CD4-positive, alpha-beta T cell treated with Interleukin-15 for 1 hour (primary cell): ENCODE results near the gene MAD1L1.

Source experiments
- DNase-seq: peaks from one replicate; pipeline ENCODE4 v3.0.0-alpha.2; 2020

MAD1L1 gene

GRCh38 chr7:2199528-2199927, 33.2 kb downstream of the MAD1L1 start:
- no peak for DNase-seq

DNA sequence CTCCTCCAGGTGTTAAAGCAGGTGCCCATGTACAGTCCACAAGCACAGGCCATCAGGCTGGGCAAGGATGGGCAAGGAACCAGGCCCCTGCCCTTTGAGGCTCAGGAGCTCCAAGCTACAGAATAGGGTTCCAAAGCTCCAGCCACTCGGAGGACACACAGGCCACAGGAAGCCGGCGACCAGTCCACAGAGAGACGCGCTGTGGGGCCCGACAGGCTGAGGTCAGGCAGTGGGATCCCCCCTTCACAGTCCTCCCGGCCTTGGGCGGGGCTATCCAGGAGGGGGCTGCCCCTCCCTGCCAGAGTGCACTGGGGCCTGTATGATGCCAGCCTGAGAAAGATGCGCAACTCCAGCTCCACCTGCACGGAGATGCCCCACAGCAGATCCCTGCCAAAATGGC, 34.0 kb downstream of the MAD1L1 start:
- no peak for DNase-seq

DNA sequence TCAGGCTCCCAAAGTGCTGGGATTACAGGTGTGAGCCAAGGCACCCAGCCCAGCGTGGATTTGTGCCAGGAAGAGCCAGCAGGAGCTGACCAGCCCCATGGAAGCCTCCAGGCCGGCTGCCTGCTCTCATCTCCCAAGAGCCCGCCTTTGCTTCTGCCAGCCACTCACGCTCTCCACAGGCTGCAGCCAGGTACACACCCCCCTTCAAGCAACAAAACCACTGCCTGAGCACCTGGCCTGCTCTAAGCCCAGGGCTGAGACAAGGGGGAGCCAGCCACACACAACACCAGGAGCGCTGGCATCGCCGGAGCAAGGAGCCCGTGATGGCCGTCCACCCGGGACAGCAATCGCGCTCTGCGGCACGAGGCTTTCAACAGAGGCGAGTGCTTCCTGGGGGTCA, 34.5 kb downstream of the MAD1L1 start:
- no peak for DNase-seq

- DNase-seq: no peak
Measured at GRCh38 chr7:2197436-2198155, 35.1 kb downstream of the MAD1L1 start.

DNA sequence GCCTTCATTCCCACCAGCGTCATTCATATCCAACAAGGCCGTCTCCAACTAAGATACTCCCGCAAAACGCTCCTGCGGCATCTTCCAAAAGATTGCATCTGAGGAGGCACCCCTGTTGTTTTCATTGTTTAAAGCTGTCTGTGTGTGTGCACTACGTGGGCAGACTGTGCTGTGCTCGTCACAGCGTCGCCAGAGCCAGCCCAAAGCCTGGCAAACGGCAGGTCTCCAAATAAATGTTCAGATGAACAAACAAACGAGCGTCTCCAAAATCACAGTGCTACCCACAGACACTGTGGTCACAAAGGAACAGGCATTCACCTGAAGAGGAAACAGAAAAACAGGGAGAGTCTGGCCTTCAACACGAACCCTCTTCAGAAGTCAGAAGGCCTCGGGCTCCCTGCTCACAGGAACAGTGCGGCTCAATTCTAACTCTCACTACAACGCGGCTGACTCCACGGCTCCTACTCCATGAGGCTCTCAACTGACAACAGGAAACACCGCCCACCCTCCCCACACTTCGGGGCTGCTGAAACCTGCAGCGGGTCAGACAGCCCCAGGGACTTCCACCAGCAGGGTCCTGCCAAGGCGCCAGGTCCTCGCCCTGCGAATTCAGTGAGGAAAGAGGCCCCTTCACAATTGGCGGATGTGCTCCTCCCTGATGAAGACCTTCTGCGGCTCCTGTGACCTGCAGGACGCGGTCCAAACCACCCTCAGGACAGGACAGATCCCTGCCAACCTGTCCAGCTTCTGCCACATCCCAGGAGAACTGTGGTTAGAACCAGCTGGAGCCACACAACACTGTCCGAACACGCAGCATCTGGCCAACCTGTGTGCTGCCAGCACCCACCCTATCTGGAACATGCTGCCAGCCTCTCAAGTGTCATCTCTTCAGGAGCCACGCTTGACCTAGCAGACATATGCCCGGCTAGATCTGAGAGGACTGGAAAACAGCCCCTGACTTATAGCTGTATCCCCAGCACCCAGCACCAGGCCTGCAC, 36.1 kb downstream of the MAD1L1 start:
- no peak for DNase-seq

DNA sequence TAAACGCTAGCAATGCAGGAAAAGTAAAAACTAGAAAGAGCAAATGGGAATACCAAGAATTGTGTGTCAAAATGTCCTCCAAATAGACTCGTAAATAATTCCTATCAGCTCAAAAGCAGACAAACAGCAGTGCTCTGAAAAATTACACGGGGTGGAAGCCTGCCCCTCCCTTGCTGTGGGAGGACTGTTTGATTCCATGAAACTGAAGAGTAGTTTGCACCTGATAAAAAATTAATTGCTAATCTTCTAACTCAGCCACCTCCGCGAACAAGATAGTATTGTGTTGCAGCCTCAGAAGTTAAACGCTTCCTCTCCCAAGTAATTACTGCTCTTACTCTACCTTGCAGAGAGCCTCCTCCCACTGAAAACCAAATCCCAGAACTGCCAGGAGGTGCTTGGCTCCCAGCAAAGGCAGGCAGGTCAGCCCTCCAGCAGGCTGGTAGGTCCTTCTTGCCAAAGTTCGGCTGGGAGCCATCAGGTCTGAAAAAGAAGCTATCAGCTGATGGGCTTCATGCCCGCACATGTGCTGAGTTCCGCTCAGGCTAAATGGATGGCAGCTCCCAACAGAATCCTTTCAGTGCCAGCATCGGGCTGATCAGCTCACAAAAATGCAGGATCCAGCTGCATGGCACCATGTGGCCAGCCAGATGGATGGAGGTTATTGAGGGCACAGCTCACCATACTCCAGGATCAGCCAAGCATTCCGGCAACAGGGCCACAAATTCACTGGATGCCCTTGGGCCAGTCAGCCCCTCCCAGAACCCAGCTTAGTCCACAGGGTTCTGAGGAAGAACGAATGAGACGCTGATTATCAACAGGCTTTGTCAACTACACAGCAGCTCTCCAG, 37.1 kb downstream of the MAD1L1 start:
- no peak for DNase-seq

DNA sequence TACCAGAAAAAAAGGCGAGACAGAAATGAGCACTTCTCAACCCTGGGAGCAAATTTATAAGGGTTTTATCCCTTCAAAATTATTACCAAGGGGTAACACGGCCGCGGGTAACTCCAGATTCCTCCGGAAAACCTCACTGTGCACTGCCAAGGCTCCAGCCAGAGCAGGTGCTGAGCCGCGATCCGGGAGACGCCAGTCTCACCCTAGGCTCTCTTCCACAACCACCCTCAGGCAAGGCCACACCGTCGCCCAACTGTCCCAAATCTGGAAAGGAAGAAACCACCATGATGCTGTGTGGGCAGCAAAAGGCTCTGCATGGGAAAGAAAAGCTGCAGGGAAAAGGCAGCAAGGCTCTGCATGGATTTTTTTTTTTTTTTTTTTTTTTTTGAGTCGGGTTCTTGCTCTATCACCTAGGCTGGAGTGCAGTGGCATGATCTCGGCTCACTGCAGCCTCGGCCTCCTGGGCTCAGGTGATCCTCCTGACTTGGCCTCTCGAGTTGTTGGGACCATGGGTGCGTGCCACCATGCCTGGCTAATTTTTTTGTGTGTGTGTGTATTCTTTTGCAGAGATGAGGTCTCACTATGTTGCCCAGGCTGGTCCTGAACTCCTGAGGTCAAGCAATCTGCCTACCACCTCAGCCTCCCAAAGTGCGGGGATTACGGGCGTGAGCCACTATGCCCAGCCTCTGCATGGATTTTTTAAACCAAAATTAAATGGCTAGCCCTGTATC, 39.0 kb downstream of the MAD1L1 start:
- DNase-seq: no peak

DNA sequence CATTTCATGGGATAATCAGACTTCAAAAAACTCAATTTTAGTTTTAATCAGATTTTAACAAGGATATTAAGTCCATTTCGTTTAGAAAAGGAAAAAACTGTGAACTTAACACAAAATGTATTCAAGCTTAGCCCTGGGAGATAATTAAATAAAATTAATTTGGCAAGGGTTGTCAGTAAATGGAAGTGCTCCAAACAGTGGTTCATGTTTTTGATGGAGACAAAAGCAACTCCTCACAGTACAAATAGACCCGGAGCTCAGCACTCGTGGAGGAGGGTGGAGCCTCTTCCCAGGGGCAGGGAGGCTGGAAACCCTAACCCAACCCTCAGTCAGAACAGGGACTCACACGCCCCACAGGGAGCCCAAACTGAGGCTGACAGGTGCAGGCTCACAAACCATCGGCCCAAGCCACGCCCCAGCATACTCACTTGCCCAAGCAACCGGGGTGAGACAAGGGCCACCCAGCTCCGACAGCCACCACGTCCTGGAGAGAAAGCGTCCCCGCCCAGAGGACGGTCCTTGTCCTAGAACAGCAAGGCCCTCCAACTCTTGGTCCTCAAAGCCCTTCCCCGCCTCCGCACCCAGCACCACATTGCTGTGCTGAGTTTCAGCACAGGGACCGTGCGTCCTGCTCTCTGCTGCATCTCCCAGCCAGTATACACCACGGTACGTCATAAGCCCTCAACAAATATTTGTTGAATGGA, 39.8 kb downstream of the MAD1L1 start:
- DNase-seq: no peak

DNA sequence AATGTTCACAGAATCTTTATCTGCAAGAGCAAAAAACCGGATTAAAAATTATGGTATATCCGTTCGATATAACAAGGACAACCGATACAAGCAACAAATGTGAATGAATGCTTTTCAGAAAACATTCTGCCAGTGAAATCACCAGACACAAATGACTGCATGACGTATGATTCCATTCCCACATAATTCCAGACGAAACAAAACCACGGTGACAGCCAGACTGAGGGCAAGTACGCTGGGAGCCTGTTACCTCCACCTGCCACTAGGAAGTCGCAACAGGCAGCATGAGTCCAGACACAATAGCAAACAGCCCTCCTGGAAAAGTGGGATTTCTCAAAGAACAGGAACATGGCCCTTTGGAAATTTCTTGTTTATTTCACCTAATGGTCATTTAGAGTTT, 41.7 kb downstream of the MAD1L1 start:
- DNase-seq: no peak

DNA sequence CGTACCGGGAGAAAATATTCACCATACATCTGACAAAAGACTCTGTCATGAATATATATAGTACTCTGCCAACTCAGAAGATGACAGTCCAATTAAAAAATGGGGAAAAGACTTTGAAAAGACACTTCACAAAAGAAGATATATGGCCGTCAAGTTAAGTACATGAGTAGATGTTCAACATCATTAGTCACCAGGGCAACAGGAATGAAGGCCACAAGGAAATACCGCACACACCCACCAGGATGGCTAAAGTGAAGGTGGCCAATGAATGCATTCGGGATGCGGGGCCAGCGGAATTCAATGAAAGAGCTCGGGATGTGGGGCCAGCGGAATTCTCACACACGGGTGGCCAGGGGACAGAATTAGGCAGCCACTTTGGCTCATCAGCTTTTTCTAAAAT, 42.2 kb downstream of the MAD1L1 start:
- no peak for DNase-seq

GRCh38 chr7:2186166-2186565, 46.6 kb downstream of the MAD1L1 start:
- DNase-seq: no peak

GRCh38 chr7:2185715-2186114, 47.0 kb downstream of the MAD1L1 start:
- no peak for DNase-seq

DNA sequence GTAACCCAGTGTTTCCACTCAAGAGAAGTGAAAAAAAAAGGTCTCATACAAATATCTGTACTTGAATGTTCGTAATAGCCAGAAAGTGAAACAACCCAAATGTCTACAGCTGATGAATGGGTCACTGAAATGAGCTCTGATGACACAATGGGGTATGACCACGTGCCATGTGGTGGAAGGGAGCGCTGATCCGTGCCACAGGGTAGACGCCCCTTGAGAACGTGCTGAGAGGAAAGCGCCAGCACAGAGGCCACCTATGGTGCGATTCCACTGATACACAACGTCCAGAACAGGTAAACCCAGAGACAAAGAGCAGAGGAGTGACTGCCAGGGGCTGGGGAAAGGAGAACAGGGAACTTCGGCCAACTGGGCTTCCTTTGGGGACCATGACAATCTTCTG, 50.3 kb downstream of the MAD1L1 start:
- DNase-seq: no peak

DNA sequence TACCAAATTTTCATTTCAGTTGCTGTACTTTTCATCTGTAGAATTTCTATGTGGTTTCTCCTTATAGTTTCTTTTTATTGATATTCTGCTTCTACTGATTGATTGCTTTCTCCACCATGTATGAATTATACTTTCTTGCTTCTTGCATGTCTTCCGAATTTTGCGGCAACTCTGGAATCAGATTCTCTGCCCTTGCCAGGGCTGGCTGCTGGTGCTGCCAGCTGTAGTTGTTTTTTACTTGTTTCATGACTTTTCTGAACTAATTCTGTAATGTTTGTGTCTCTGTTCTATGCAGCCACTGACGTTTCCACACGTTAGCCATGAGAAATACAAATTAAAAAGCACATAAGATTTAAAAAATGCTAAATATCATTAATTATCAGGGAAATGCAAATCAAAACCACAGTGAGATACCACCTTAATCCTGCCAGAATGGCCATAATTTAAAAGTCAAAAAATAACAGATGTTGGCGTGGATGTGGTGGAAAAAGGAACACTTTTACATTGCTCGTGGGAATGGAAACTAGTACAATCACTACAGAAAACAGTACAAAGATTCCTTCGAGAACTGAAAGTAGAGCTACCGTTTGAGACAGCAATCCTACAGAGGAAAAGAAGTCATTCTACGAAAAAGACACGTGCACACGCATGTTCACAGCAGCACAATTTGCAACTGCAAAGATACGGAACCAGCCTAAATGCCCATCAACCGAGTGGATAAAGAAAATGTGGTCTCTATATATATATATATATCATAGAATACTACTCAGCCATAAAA, 51.5 kb downstream of the MAD1L1 start:
- no peak for DNase-seq

GRCh38 chr7:2180081-2180480, 52.7 kb downstream of the MAD1L1 start:
- no peak for DNase-seq

DNA sequence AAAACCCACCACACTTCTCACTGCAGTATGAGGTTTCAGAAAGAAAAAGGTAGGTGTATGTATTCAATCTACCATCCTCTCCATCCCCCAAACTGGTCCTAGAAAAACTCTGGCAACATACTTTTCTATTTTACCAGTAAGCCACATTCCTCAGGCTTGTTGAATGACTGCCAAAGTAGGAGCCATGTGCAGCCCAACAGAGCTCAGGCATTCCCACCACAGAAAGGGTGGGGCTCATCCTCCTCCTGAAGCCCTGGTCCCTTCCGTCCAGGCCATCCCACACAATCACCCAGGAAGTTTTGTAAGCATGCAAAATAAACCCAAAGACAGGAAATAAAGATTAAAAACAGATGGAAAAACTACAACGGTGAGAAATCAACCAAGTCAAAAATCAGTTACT, 57.2 kb downstream of the MAD1L1 start:
- no peak for DNase-seq

DNA sequence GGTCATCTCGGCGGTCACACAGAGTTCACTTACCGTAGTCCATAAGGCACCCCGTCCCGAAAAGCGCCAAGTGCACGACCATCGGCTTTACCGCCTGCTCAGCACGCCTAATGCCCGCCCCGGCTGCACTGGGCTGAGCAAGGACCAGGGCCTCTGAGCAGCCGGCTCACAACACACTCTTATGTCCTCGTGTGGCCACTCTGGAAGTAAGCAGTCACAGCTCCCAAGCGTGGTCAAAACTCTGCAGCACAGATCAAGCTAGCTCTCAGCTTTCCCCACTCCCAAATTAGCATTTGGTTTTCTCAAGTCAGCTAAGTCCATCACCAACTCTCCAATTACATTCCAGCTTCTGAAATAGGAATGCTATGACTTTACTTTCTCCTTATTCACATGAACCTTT, 57.7 kb downstream of the MAD1L1 start:
- no peak for DNase-seq

- no peak for DNase-seq
Measured at GRCh38 chr7:2173189-2173827, 59.4 kb downstream of the MAD1L1 start.

GRCh38 chr7:2172311-2173188, 60.2 kb downstream of the MAD1L1 start:
- no peak for DNase-seq
